GM12878 (cell line): ENCODE results near the gene KLHDC9. TPM values are rescaled to one million over a fixed set of nuclear protein-coding genes. Genes with fewer than 3 reads are reported as not detected.

Experiments used
- ATAC-seq: fragments of 200-7000 bp; cut with Tn5 transposase; 3 replicates; pipeline ENCODE4 v1.9.1; 2020; ENCODE audit warnings: mild to moderate bottlenecking, moderate library complexity
- BruUV-seq: library from RNA; stranded (reverse); fragments of 400-500 nt; replicated peaks from 2 replicates; lab custom pipeline; 2021; lab: Mats Ljungman, UMichigan
- CTCF ChIA-PET: fragments of 300-600 bp; sonication (Branson Sonifier 250); formaldehyde crosslinking; extraction: SDS; loops from one replicate; lab custom pipeline; 2021; ENCODE audit warnings: inconsistent platforms; lab: Yijun Ruan, JAX
- POLR2A ChIA-PET: fragments of 350-600 bp; formaldehyde crosslinking; extraction: SDS; loops from one replicate; lab custom pipeline; 2021; ENCODE audit warnings: inconsistent platforms; lab: Charles Lee
- RAD21 ChIA-PET: fragments of 300-600 bp; sonication (Branson Sonifier 250); formaldehyde crosslinking; loops from one replicate; lab custom pipeline; 2023; ENCODE audit warnings: antibody characterized with exemption; ENCODE audit not compliant: unreplicated experiment; lab: Charles Lee
- SMC1A ChIA-PET: fragments of 300-600 bp; sonication (Branson Sonifier 250); formaldehyde crosslinking; loops from one replicate; lab custom pipeline; 2023; ENCODE audit not compliant: unreplicated experiment, uncharacterized antibody; lab: Charles Lee
- DNase-seq: peaks from one replicate; pipeline ENCODE4 v3.0.0-alpha.2; 2011; ENCODE audit warnings: low read depth, low spot score
- FAIRE-seq: peaks from 3 replicates; lab custom pipeline; 2011; peaks lifted over from hg19 to GRCh38; lab: Jason Lieb, UNC
- H2AFZ ChIP-seq: 2 replicates; pipeline ENCODE4 v1.6.0; 2011; ENCODE audit warnings: low read depth, low read length, control low read depth; ENCODE audit not compliant: control insufficient read depth
- H3K27ac ChIP-seq: 2 replicates; pipeline ENCODE4 v1.5.1; 2011; ENCODE audit warnings: control low read depth; ENCODE audit not compliant: control insufficient read depth, insufficient read depth
- H3K27me3 ChIP-seq, 2 experiments: replicated peaks in 1 of 2; 2 replicates each; pipeline versions ENCODE4 v1.6.0 to v1.6.1; 2011; ENCODE audit warnings: low read length in 1 of 2; ENCODE audit not compliant: control insufficient read depth in 2 of 2, insufficient read depth in 2 of 2
- H3K36me3 ChIP-seq, 2 experiments: 2 replicates each; pipeline ENCODE4 v1.5.1; 2011; ENCODE audit warnings: low read length in 1 of 2; ENCODE audit not compliant: control insufficient read depth in 2 of 2, insufficient read depth in 2 of 2
- H3K4me1 ChIP-seq: 2 replicates; pipeline ENCODE4 v1.6.1; 2011; ENCODE audit warnings: mild to moderate bottlenecking, low read length, moderate library complexity, mixed read lengths; ENCODE audit not compliant: control insufficient read depth, insufficient read depth
- H3K4me2 ChIP-seq: 2 replicates; pipeline ENCODE4 v1.6.0; 2011; ENCODE audit warnings: control low read depth; ENCODE audit not compliant: control insufficient read depth, insufficient read depth
- H3K4me3 ChIP-seq: fragments of 200-600 bp; sonication (generic); 2 replicates; pipeline ENCODE4 v1.5.1; 2016
- H3K79me2 ChIP-seq: 2 replicates; pipeline ENCODE4 v1.6.0; 2011; ENCODE audit warnings: low read length; ENCODE audit not compliant: control insufficient read depth, insufficient read depth
- H3K9ac ChIP-seq: 2 replicates; pipeline ENCODE4 v1.8.0; 2011; ENCODE audit warnings: low read length, control low read depth, mixed read lengths; ENCODE audit not compliant: control insufficient read depth, insufficient read depth
- H3K9me3 ChIP-seq: replicated peaks from 3 replicates; pipeline ENCODE4 v1.5.1; 2011; ENCODE audit warnings: mild to moderate bottlenecking, low read length; ENCODE audit not compliant: control insufficient read depth, insufficient read depth
- H4K20me1 ChIP-seq: 2 replicates; pipeline ENCODE4 v1.6.0; 2011; ENCODE audit not compliant: control insufficient read depth, insufficient read depth
- CHD1 ChIP-seq: IDR thresholded peaks from 2 replicates; pipeline ENCODE4 v1.6.1; 2012; ENCODE audit warnings: low read depth, low read length, improper control_type of control experiment
- CREM ChIP-seq: IDR thresholded peaks from 2 replicates; pipeline ENCODE4 v1.6.1; 2014; ENCODE audit warnings: antibody characterized with exemption, low read depth
- JUNB ChIP-seq: IDR thresholded peaks from 2 replicates; pipeline ENCODE4 v1.6.1; 2016; ENCODE audit warnings: antibody characterized with exemption, mild to moderate bottlenecking
- KAT2A ChIP-seq: conservative IDR thresholded peaks from 2 replicates; pipeline ENCODE4 v1.6.1; 2011; ENCODE audit warnings: low read depth, low read length; ENCODE audit not compliant: control insufficient read depth
- KLF5 ChIP-seq: fragments of 450-650 bp; IDR thresholded peaks from 2 replicates; pipeline ENCODE4 v1.6.1; 2014; ENCODE audit warnings: mild to moderate bottlenecking; ENCODE audit not compliant: partially characterized antibody
- TBL1XR1 ChIP-seq: IDR thresholded peaks from 2 replicates; pipeline ENCODE4 v1.6.1; 2012; ENCODE audit warnings: low read depth, low read length, improper control_type of control experiment
- WGBS: methylation state at CpG from one replicate; pipeline ENCODE4 v1.1.6; 2016; ENCODE audit warnings: low lambda C conversion rate; ENCODE audit not compliant: insufficient replicate concordance, insufficient coverage; ENCODE audit errors: missing lambda C conversion rate; 5-methylcytosine and 5-hydroxymethylcytosine counted together
- in situ Hi-C: fragments of 300-500 bp; cut with MboI; formaldehyde crosslinking; loops from 9 replicates; pipeline ENCODE4 v1.14.3; 2018; ENCODE audit warnings: mixed read lengths
- intact Hi-C: fragments of 100-400 bp; cut with micrococcal nuclease; formaldehyde crosslinking; loops from one replicate; pipeline ENCODE4 v1.14.2; 2022; ENCODE audit not compliant: unreplicated experiment
- polyA plus RNA-seq, 11 experiments: library from polyadenylated mRNA; depleted of rRNA in 4 of 11; unstranded in 6 of 11; stranded (reverse) in 5 of 11; fragments of >200 nt; fragmentation: Nextera tagmentation in 4 of 11; fragmentation: Illumina TruSeq in 1 of 11; extraction: Ambion mirVana in 4 of 11; extraction: Trizol in 1 of 11; gene quantifications; 1 replicate in 1 of 11; 2 replicates in 10 of 11; pipeline versions ENCODE4 v1.2.1 to v1.2.3, GENCODE V29; 2011 to 2016; ENCODE audit warnings: inconsistent platforms in 2 of 11, missing spikeins in 2 of 11, low read depth in 1 of 11
- total RNA-seq, 4 experiments: library from RNA; depleted of rRNA in 3 of 4; stranded (reverse); fragments of >200 nt in 3 of 4; fragmentation: Illumina TruSeq in 1 of 4; extraction: Trizol in 1 of 4; gene quantifications; 2 replicates each; pipeline versions ENCODE4 v1.2.1 to v1.2.3, GENCODE V29; 2013 to 2021
- TF ChIP-seq, protein P1 (sequence below), 3 experiments: IDR thresholded peaks in 2 of 3; conservative IDR thresholded peaks in 1 of 3; 2 replicates each; pipeline ENCODE4 v1.5.1; 2011; ENCODE audit warnings: low read depth in 3 of 3, low read length in 3 of 3, mild to moderate bottlenecking in 3 of 3, control low read depth in 2 of 3, moderate library complexity in 2 of 3, inconsistent platforms in 1 of 3, mixed read lengths in 1 of 3; ENCODE audit not compliant: control insufficient read depth in 2 of 3, insufficient read depth in 1 of 3; ENCODE audit errors: extremely low read depth in 1 of 3
- TF ChIP-seq, protein P2 (sequence below): IDR thresholded peaks from 2 replicates; pipeline ENCODE4 v1.6.1; 2012; ENCODE audit warnings: improper control_type of control experiment, low read depth, low read length; ENCODE audit not compliant: insufficient replicate concordance
- TF ChIP-seq, protein P3 (sequence below): IDR thresholded peaks from 2 replicates; pipeline ENCODE4 v1.6.1; 2012; ENCODE audit warnings: mild to moderate bottlenecking, low read depth, low read length

The KLHDC9 gene
- total and polyA plus RNA-seq, 10 of the 15 experiments (the other 5 are each of a cell fraction or from before 2014, with no cell fraction given) = 0.66 to 4.9 (median 2.6) TPM

DNA sequence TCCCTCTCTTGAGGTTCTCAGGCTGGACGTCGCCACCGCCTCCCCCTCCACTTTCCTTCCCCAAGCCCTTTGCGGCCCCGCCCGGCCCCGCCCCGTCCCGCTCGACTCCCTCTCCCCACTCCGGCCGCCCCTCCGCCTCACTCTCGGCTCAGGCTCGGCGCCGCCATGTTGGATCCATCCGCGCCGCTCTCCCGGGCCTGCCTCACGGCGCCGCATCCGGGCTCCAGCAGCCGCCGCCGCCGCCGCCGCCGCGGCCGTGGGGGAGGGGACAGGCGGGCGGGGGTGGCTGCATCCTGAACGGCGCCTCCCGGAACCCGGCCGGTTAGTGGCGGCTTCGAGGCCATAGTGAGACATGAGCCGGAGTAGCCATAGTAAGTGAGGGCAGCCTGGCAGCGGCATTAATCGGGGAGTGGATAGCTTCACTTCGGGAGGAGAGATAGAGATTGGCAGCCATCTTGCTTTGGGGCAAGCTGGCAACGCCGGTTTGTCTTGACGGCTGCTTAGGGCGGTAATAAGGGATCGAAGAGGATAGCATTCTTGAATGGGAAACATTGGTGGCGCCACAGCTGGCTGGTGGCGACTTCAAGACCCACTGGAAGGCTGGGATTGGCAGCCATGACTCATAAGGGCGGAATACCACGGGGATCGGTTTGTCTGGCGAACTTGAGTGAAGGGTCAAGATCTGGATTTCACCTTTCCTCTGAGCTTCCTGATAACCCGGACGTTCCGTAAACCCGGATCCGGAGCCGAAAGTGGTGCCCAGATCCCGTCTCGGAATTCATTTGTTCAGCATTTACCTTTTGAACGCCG, 34.5 kb downstream of the KLHDC9 start, which contains the start of gene DEDD:
DEDD (minus strand) TSS at position 258 of the 810 bp plus-strand sequence. CDS start 8,205 bp downstream, outside the sequence.
- H3K9ac ChIP-seq = peak within 1 kb of the TSS; percentile 94
- H3K4me2 ChIP-seq = peak within 1 kb of the TSS; percentile 88
- BruUV-seq = no TSS peak
- ChIA-PET POLR2A (interaction anchor here (1.0 to 3.7 kb wide), 12 partner anchors 15 to 94 kb away, joined by 3 to 24 read pairs (median 4); partner anchors contain the start of genes ARHGAP30, NIT1, PFDN2 and PPOX), SMC1A (interaction anchor here (0.6 to 4.3 kb wide), 20 partner anchors 13 to 157 kb away, joined by 3 to 19 read pairs (median 4); partner anchors contain the start of genes ARHGAP30, UFC1 and USF1), CTCF (interaction anchor here (0.7 to 2.8 kb wide), 14 partner anchors 15 to 143 kb away, joined by 3 to 14 read pairs (median 4); partner anchors contain the start of genes NIT1, PFDN2, PPOX and TOMM40L), RAD21 (interaction anchor here (1.0 to 2.7 kb wide), 11 partner anchors 14 to 135 kb away, joined by 3 to 11 read pairs (median 5); partner anchors contain the start of genes ARHGAP30, KLHDC9, NIT1 and PFDN2)
- H3K27ac ChIP-seq = peak within 1 kb of the TSS; percentile 79
- peak within 1 kb of the TSS; percentile 93 for H3K4me3 ChIP-seq
- under 1% methylated on average over 51 of the region's 68 CpGs for WGBS
- peaks cover 3% of the 10 kb centered on the region for H3K4me1 ChIP-seq
- FAIRE-seq = peak; percentile 57
- peaks cover 47% of the 10 kb centered on the region for H3K79me2 ChIP-seq
- peak; percentile 87 for DNase-seq
- no peaks in the 10 kb centered on the region for H3K27me3 ChIP-seq
- intact Hi-C loops = loop anchor here (2.0 kb wide), 1 partner anchor 62 kb away; no protein-coding TSS in a partner anchor
- peak; percentile 98 for ATAC-seq
- H3K9me3 ChIP-seq = no peaks in the 10 kb centered on the region
- in situ Hi-C loops = no loop called here
- H4K20me1 ChIP-seq = no peaks in the 10 kb centered on the region; the same call in 1 of the 2 replicates
- peak within 1 kb of the TSS; percentile 92 for H2AFZ ChIP-seq
- peaks cover 0 to 14% of the 10 kb centered on the region in 2 experiments; a peak in 2 of 4 replicates for H3K36me3 ChIP-seq
- TF ChIP-seq, protein P1, sequence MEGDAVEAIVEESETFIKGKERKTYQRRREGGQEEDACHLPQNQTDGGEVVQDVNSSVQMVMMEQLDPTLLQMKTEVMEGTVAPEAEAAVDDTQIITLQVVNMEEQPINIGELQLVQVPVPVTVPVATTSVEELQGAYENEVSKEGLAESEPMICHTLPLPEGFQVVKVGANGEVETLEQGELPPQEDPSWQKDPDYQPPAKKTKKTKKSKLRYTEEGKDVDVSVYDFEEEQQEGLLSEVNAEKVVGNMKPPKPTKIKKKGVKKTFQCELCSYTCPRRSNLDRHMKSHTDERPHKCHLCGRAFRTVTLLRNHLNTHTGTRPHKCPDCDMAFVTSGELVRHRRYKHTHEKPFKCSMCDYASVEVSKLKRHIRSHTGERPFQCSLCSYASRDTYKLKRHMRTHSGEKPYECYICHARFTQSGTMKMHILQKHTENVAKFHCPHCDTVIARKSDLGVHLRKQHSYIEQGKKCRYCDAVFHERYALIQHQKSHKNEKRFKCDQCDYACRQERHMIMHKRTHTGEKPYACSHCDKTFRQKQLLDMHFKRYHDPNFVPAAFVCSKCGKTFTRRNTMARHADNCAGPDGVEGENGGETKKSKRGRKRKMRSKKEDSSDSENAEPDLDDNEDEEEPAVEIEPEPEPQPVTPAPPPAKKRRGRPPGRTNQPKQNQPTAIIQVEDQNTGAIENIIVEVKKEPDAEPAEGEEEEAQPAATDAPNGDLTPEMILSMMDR (IDR thresholded peaks at IDR 0.05 in 2 of 3, conservative IDR thresholded peaks at IDR 0.05 in 1 of 3; ENCODE audit: control insufficient read depth in 2 of 3, extremely low read depth in 1 of 3, insufficient read depth in 1 of 3, low read depth in 3 of 3, low read length in 3 of 3) = no peak
- TF ChIP-seq KAT2A = no peak
- TF ChIP-seq, protein P2, sequence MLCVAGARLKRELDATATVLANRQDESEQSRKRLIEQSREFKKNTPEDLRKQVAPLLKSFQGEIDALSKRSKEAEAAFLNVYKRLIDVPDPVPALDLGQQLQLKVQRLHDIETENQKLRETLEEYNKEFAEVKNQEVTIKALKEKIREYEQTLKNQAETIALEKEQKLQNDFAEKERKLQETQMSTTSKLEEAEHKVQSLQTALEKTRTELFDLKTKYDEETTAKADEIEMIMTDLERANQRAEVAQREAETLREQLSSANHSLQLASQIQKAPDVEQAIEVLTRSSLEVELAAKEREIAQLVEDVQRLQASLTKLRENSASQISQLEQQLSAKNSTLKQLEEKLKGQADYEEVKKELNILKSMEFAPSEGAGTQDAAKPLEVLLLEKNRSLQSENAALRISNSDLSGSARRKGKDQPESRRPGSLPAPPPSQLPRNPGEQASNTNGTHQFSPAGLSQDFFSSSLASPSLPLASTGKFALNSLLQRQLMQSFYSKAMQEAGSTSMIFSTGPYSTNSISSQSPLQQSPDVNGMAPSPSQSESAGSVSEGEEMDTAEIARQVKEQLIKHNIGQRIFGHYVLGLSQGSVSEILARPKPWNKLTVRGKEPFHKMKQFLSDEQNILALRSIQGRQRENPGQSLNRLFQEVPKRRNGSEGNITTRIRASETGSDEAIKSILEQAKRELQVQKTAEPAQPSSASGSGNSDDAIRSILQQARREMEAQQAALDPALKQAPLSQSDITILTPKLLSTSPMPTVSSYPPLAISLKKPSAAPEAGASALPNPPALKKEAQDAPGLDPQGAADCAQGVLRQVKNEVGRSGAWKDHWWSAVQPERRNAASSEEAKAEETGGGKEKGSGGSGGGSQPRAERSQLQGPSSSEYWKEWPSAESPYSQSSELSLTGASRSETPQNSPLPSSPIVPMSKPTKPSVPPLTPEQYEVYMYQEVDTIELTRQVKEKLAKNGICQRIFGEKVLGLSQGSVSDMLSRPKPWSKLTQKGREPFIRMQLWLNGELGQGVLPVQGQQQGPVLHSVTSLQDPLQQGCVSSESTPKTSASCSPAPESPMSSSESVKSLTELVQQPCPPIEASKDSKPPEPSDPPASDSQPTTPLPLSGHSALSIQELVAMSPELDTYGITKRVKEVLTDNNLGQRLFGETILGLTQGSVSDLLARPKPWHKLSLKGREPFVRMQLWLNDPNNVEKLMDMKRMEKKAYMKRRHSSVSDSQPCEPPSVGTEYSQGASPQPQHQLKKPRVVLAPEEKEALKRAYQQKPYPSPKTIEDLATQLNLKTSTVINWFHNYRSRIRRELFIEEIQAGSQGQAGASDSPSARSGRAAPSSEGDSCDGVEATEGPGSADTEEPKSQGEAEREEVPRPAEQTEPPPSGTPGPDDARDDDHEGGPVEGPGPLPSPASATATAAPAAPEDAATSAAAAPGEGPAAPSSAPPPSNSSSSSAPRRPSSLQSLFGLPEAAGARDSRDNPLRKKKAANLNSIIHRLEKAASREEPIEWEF = peak; percentile 36
- TF ChIP-seq CREM = peak; percentile 68; the same call in 1 of the 2 replicates
- peak; percentile 28; the same call in 1 of the 2 replicates for TF ChIP-seq JUNB
- TF ChIP-seq TBL1XR1 = peak; percentile 22; the same call in 1 of the 2 replicates
- no peak for TF ChIP-seq CHD1
- peak; percentile 84 for TF ChIP-seq KLF5
- TF ChIP-seq, protein P3, sequence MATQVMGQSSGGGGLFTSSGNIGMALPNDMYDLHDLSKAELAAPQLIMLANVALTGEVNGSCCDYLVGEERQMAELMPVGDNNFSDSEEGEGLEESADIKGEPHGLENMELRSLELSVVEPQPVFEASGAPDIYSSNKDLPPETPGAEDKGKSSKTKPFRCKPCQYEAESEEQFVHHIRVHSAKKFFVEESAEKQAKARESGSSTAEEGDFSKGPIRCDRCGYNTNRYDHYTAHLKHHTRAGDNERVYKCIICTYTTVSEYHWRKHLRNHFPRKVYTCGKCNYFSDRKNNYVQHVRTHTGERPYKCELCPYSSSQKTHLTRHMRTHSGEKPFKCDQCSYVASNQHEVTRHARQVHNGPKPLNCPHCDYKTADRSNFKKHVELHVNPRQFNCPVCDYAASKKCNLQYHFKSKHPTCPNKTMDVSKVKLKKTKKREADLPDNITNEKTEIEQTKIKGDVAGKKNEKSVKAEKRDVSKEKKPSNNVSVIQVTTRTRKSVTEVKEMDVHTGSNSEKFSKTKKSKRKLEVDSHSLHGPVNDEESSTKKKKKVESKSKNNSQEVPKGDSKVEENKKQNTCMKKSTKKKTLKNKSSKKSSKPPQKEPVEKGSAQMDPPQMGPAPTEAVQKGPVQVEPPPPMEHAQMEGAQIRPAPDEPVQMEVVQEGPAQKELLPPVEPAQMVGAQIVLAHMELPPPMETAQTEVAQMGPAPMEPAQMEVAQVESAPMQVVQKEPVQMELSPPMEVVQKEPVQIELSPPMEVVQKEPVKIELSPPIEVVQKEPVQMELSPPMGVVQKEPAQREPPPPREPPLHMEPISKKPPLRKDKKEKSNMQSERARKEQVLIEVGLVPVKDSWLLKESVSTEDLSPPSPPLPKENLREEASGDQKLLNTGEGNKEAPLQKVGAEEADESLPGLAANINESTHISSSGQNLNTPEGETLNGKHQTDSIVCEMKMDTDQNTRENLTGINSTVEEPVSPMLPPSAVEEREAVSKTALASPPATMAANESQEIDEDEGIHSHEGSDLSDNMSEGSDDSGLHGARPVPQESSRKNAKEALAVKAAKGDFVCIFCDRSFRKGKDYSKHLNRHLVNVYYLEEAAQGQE = no peak
